ENCODE results near the gene CCNY.

DNA sequence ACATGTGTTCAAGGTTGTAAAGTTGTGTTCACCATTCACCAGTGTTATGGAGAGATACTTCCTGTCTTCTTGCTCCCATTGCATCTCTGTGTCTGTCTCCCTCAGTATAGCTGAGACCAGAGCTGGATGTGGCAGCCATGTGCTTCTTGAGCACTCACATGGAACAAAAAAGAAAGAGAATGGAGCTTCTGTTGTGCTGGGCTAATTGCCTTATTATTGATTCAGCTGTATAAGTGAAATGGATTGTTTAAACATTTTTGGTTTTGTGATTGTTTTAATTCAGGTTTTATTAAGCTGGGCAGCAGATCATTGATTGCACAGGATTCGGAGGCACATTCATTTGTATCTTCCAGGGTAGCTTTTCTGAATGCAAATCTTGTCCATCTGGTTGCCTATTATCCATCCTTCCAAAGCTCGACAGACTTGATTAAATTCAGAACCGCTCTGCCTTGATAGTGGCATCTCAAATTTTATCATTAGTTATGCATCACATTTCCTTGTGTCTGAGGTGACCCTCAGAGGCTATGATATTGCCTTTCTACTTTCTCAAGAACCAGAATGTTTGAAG is 119.9 kb downstream of the CCNY start:
- TF ChIP-seq, protein P1, sequence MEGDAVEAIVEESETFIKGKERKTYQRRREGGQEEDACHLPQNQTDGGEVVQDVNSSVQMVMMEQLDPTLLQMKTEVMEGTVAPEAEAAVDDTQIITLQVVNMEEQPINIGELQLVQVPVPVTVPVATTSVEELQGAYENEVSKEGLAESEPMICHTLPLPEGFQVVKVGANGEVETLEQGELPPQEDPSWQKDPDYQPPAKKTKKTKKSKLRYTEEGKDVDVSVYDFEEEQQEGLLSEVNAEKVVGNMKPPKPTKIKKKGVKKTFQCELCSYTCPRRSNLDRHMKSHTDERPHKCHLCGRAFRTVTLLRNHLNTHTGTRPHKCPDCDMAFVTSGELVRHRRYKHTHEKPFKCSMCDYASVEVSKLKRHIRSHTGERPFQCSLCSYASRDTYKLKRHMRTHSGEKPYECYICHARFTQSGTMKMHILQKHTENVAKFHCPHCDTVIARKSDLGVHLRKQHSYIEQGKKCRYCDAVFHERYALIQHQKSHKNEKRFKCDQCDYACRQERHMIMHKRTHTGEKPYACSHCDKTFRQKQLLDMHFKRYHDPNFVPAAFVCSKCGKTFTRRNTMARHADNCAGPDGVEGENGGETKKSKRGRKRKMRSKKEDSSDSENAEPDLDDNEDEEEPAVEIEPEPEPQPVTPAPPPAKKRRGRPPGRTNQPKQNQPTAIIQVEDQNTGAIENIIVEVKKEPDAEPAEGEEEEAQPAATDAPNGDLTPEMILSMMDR (IDR thresholded peaks at IDR 0.05 in 4 of 5, conservative IDR thresholded peaks at IDR 0.05 in 1 of 5) = no peak
- TF ChIP-seq POLR2A (IDR thresholded peaks at IDR 0.05) = no peak
